ENCODE data around the gene CAPN1. TPM values are rescaled to one million over a fixed set of nuclear protein-coding genes. Genes with fewer than 3 reads are reported as not detected.

Gene CAPN1
- total and polyA plus RNA-seq, 9 of the 15 experiments (the other 6 are each of a cell fraction or from before 2014, with no cell fraction given), result 3.5 to 199 (median 61.6) TPM

DNA sequence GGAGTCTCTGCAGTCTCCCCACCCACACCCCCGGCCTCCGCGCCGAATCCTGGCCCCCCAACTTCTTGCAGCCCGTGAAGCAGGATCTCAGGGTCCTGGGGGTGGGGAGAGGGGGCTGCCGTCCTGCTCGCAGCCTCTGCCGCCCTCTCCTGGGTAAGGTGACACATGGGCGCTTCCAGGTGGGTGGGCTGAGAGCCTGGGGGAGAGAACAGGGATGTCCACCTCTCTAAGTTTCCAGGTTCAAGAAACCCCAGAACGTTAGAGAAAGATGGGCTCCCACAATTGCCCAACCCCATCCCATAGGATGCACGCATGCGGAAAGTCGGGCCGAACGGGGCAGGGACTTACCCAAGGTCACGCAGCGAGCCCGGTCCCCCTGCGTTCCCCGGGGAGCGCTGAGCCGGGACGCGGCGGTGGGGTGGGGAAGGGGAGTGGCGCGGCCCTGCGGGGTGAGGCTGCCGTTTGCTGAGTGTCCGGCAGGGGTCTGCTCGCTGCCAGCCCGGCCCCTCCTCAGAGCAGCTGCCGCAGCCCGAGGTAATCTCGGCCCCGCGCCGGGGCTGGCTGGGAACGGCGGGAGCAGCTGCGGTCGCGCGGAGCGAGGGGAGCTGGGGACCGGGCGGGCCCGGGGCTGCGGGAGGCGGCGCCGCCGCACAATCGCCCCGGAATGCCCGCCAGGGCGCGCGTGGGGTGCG lies 705 bp upstream of the CAPN1 start (continued):
- TF ChIP-seq, protein P1, sequence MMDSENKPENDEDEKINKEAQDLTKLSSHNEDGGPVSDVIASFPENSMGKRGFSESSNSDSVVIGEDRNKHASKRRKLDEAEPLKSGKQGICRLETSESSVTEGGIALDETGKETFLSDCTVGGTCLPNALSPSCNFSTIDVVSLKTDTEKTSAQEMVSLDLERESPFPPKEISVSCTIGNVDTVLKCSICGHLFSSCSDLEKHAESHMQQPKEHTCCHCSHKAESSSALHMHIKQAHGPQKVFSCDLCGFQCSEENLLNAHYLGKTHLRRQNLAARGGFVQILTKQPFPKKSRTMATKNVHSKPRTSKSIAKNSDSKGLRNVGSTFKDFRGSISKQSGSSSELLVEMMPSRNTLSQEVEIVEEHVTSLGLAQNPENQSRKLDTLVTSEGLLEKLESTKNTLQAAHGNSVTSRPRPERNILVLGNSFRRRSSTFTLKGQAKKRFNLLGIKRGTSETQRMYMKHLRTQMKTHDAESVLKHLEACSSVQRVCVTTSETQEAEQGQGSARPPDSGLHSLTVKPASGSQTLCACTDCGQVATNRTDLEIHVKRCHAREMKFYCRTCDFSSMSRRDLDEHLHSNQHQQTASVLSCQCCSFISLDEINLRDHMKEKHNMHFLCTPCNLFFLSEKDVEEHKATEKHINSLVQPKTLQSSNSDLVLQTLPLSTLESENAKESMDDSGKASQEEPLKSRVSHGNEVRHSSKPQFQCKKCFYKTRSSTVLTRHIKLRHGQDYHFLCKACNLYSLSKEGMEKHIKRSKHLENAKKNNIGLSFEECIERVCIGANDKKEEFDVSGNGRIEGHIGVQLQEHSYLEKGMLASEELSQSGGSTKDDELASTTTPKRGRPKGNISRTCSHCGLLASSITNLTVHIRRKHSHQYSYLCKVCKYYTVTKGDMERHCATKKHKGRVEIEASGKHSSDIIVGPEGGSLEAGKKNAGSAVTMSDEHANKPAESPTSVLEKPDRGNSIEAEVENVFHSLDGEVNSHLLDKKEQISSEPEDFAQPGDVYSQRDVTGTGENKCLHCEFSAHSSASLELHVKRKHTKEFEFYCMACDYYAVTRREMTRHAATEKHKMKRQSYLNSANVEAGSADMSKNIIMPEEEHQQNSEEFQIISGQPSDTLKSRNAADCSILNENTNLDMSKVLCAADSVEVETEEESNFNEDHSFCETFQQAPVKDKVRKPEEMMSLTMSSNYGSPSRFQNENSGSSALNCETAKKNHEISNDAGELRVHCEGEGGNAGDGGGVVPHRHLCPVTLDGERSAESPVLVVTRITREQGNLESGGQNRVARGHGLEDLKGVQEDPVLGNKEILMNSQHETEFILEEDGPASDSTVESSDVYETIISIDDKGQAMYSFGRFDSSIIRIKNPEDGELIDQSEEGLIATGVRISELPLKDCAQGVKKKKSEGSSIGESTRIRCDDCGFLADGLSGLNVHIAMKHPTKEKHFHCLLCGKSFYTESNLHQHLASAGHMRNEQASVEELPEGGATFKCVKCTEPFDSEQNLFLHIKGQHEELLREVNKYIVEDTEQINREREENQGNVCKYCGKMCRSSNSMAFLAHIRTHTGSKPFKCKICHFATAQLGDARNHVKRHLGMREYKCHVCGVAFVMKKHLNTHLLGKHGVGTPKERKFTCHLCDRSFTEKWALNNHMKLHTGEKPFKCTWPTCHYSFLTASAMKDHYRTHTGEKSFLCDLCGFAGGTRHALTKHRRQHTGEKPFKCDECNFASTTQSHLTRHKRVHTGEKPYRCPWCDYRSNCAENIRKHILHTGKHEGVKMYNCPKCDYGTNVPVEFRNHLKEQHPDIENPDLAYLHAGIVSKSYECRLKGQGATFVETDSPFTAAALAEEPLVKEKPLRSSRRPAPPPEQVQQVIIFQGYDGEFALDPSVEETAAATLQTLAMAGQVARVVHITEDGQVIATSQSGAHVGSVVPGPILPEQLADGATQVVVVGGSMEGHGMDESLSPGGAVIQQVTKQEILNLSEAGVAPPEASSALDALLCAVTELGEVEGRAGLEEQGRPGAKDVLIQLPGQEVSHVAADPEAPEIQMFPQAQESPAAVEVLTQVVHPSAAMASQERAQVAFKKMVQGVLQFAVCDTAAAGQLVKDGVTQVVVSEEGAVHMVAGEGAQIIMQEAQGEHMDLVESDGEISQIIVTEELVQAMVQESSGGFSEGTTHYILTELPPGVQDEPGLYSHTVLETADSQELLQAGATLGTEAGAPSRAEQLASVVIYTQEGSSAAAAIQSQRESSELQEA (IDR thresholded peaks at IDR 0.05; ENCODE audit: low read depth), result no peak
- no peak for TF ChIP-seq EHMT2 (IDR thresholded peaks at IDR 0.05)
- TF ChIP-seq HNRNPK (IDR thresholded peaks at IDR 0.05; ENCODE audit: low read depth, low read length, poor library complexity, severe bottlenecking), result no peak
- no peak for TF ChIP-seq RBM22 (IDR thresholded peaks at IDR 0.05; ENCODE audit: low read depth, low read length, poor library complexity, severe bottlenecking)
- no peak for TF ChIP-seq KDM4B (IDR thresholded peaks at IDR 0.05; ENCODE audit: borderline replicate concordance in 2 of 2, low read depth in 1 of 2)
- TF ChIP-seq SREBF2 (CRISPR knock-in tag; IDR thresholded peaks at IDR 0.05), result no peak
- no peak; the same call in 1 of the 2 replicates for TF ChIP-seq GTF2E2 (tag; IDR thresholded peaks at IDR 0.05)
- no peak for TF ChIP-seq ZSCAN29 (IDR thresholded peaks at IDR 0.05)
- TF ChIP-seq CTBP1 (IDR thresholded peaks at IDR 0.05; ENCODE audit: borderline replicate concordance), result peak; percentile 79
- TF ChIP-seq TGIF2 (CRISPR knock-in tag; IDR thresholded peaks at IDR 0.05), result no peak
- TF ChIP-seq, protein P2, sequence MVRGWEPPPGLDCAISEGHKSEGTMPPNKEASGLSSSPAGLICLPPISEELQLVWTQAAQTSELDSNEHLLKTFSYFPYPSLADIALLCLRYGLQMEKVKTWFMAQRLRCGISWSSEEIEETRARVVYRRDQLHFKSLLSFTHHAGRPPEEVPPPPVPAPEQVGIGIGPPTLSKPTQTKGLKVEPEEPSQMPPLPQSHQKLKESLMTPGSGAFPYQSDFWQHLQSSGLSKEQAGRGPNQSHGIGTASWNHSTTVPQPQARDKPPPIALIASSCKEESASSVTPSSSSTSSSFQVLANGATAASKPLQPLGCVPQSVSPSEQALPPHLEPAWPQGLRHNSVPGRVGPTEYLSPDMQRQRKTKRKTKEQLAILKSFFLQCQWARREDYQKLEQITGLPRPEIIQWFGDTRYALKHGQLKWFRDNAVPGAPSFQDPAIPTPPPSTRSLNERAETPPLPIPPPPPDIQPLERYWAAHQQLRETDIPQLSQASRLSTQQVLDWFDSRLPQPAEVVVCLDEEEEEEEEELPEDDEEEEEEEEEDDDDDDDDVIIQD (CRISPR knock-in tag; IDR thresholded peaks at IDR 0.05), result no peak
- TF ChIP-seq, protein P3, sequence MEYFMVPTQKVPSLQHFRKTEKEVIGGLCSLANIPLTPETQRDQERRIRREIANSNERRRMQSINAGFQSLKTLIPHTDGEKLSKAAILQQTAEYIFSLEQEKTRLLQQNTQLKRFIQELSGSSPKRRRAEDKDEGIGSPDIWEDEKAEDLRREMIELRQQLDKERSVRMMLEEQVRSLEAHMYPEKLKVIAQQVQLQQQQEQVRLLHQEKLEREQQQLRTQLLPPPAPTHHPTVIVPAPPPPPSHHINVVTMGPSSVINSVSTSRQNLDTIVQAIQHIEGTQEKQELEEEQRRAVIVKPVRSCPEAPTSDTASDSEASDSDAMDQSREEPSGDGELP (CRISPR knock-in tag; IDR thresholded peaks at IDR 0.05; ENCODE audit: borderline replicate concordance), result peak; percentile 79
- TF ChIP-seq ZEB2 (IDR thresholded peaks at IDR 0.05), result peak; percentile 64; the same call in 1 of the 2 replicates
- no peak; the same call in 1 of the 2 replicates for TF ChIP-seq KDM2B (CRISPR knock-in tag; IDR thresholded peaks at IDR 0.05)
- no peak for TF ChIP-seq CBFA2T2 (conservative IDR thresholded peaks at IDR 0.05)
- TF ChIP-seq, protein P4, sequence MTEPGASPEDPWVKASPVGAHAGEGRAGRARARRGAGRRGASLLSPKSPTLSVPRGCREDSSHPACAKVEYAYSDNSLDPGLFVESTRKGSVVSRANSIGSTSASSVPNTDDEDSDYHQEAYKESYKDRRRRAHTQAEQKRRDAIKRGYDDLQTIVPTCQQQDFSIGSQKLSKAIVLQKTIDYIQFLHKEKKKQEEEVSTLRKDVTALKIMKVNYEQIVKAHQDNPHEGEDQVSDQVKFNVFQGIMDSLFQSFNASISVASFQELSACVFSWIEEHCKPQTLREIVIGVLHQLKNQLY (CRISPR knock-in tag; conservative IDR thresholded peaks at IDR 0.05), result no peak
- TF ChIP-seq U2AF1 (optimal IDR thresholded peaks at IDR 0.05; ENCODE audit: low read depth, low read length), result no peak

All from K562 (cell line).